GM23338 (cell line): Measurements from ENCODE around the gene CENPN. TPM values are rescaled to one million over a fixed set of nuclear protein-coding genes. Genes with fewer than 3 reads are reported as not detected.

Source experiments
- ATAC-seq: fragments of 200-7000 bp; cut with Tn5 transposase; 3 replicates; pipeline ENCODE4 v1.9.1; 2020
- DNase-seq: peaks from one replicate; pipeline ENCODE4 v3.0.0-alpha.2; 2015; ENCODE audit warnings: low spot score
- H2AFZ ChIP-seq: fragments of 200-600 bp; sonication (generic); 2 replicates; pipeline ENCODE4 v1.8.0; 2016; ENCODE audit warnings: antibody characterized with exemption, mild to moderate bottlenecking, moderate library complexity
- H3F3A ChIP-seq: fragments of 200-600 bp; sonication (generic); replicated peaks from 2 replicates; pipeline ENCODE4 v1.8.0; 2017; ENCODE audit warnings: antibody characterized with exemption, mixed run types, low read depth
- H3K27ac ChIP-seq: fragments of 200-600 bp; sonication (generic); 2 replicates; pipeline ENCODE4 v1.6.1; 2016; ENCODE audit warnings: low read depth
- H3K27me3 ChIP-seq: fragments of 200-600 bp; sonication (generic); 2 replicates; pipeline ENCODE4 v1.8.0; 2016; ENCODE audit warnings: mild to moderate bottlenecking, mixed run types, moderate library complexity; ENCODE audit not compliant: insufficient read depth
- H3K36me3 ChIP-seq: fragments of 200-600 bp; sonication (generic); 2 replicates; pipeline ENCODE4 v1.8.0; 2016; ENCODE audit warnings: mild to moderate bottlenecking; ENCODE audit not compliant: insufficient read depth
- H3K4me1 ChIP-seq: fragments of 200-600 bp; sonication (generic); 2 replicates; pipeline ENCODE4 v1.8.0; 2016; ENCODE audit warnings: mild to moderate bottlenecking, moderate library complexity; ENCODE audit not compliant: insufficient read depth
- H3K4me2 ChIP-seq: fragments of 200-600 bp; sonication (generic); 2 replicates; pipeline ENCODE4 v1.7.1; 2017; ENCODE audit warnings: mixed run types
- H3K4me3 ChIP-seq: fragments of 200-600 bp; sonication (generic); 2 replicates; pipeline ENCODE4 v1.6.1; 2016; ENCODE audit warnings: mixed run types
- H3K79me2 ChIP-seq: fragments of 200-600 bp; sonication (generic); replicated peaks from 2 replicates; pipeline ENCODE4 v1.8.0; 2017; ENCODE audit warnings: mild to moderate bottlenecking; ENCODE audit not compliant: insufficient read depth
- H3K9me2 ChIP-seq: fragments of 200-600 bp; sonication (generic); 2 replicates; pipeline ENCODE4 v1.8.0; 2017; ENCODE audit not compliant: insufficient read depth
- H4K20me1 ChIP-seq: fragments of 200-600 bp; sonication (generic); replicated peaks from 2 replicates; pipeline ENCODE4 v1.8.0; 2017; ENCODE audit warnings: mild to moderate bottlenecking; ENCODE audit not compliant: insufficient read depth
- H3K27ac Mint-ChIP-seq: 2 replicates; pipeline ENCODE4 v1.8.0; 2020; ENCODE audit warnings: inconsistent platforms, mild to moderate bottlenecking, moderate library complexity, mixed read lengths
- H3K27me3 Mint-ChIP-seq: 3 replicates; pipeline ENCODE4 v1.8.0; 2022; ENCODE audit warnings: low read depth, mild to moderate bottlenecking, moderate library complexity, mixed read lengths, inconsistent platforms; ENCODE audit not compliant: insufficient read depth, poor library complexity
- H3K36me3 Mint-ChIP-seq: 3 replicates; pipeline ENCODE4 v1.8.0; 2021; ENCODE audit warnings: low read depth, mild to moderate bottlenecking, inconsistent platforms, moderate library complexity, mixed read lengths
- H3K4me1 Mint-ChIP-seq: 3 replicates; pipeline ENCODE4 v1.8.0; 2020; ENCODE audit warnings: mild to moderate bottlenecking, inconsistent platforms, mixed read lengths
- H3K4me3 Mint-ChIP-seq: 3 replicates; pipeline ENCODE4 v1.8.0; 2021; ENCODE audit warnings: moderate library complexity, mild to moderate bottlenecking, inconsistent platforms, mixed read lengths
- H3K9me3 Mint-ChIP-seq: 3 replicates; pipeline ENCODE4 v1.8.0; 2020; ENCODE audit warnings: moderate library complexity, mild to moderate bottlenecking, inconsistent platforms, mixed read lengths
- CREB1 ChIP-seq: fragments of 250-450 bp; sonication (Bioruptor Pico); IDR thresholded peaks from 2 replicates; pipeline ENCODE4 v1.5.0; 2020; ENCODE audit warnings: low read depth, mild to moderate bottlenecking, moderate library complexity
- CTCF ChIP-seq, 2 experiments: fragments of 200-600 bp in 1 of 2; sonication (generic) in 1 of 2; conservative IDR thresholded peaks; 2 replicates each; pipeline versions ENCODE4 v1.5.1 to v1.6.1; 2016 to 2017; ENCODE audit warnings: antibody characterized with exemption in 2 of 2, low read depth in 2 of 2, mild to moderate bottlenecking in 2 of 2, moderate library complexity in 1 of 2
- ETS1 ChIP-seq: IDR thresholded peaks from 2 replicates; pipeline ENCODE4 v1.6.1; 2016; ENCODE audit warnings: antibody characterized with exemption
- EZH2 ChIP-seq: fragments of 200-600 bp; sonication (generic); IDR thresholded peaks from one replicate; pipeline ENCODE4 v1.8.0; 2017; ENCODE audit warnings: antibody characterized with exemption, mild to moderate bottlenecking, low read depth; ENCODE audit not compliant: unreplicated experiment
- EZH2phosphoT487 ChIP-seq: fragments of 200-600 bp; sonication (generic); IDR thresholded peaks from one replicate; pipeline ENCODE4 v1.8.1; 2018; ENCODE audit warnings: antibody characterized with exemption; ENCODE audit not compliant: unreplicated experiment
- NANOG ChIP-seq: IDR thresholded peaks from 2 replicates; pipeline ENCODE4 v1.6.1; 2016; ENCODE audit warnings: antibody characterized with exemption, borderline replicate concordance
- POLR2AphosphoS5 ChIP-seq: IDR thresholded peaks from 2 replicates; pipeline ENCODE4 v1.6.1; 2016; ENCODE audit warnings: antibody characterized with exemption, low read depth
- REST ChIP-seq: IDR thresholded peaks from one replicate; pipeline ENCODE4 v1.6.1; 2018; ENCODE audit warnings: antibody characterized with exemption; ENCODE audit not compliant: unreplicated experiment
- ZNF331 ChIP-seq: fragments of 250-450 bp; sonication (Bioruptor Pico); IDR thresholded peaks from 2 replicates; pipeline ENCODE4 v1.5.0; 2020; ENCODE audit warnings: low read depth, mild to moderate bottlenecking, moderate library complexity
- polyA plus RNA-seq: library from polyadenylated mRNA; unstranded; fragments of >200 nt; fragmentation: Nextera tagmentation; extraction: Ambion mirVana; gene quantifications from 2 replicates; pipeline ENCODE4 v1.2.1, GENCODE V29; 2016
- total RNA-seq: library from RNA; depleted of rRNA; stranded (reverse); fragments of >200 nt; shearing (Covaris generic); gene quantifications from 2 replicates; pipeline ENCODE4 v1.2.3, GENCODE V29; 2014

CENPN gene
- total and polyA plus RNA-seq, 2 experiments from 2014 or later: 43.6 to 80.8 TPM

- H3K36me3 Mint-ChIP-seq: no peaks in the 10 kb centered on the region
- Histone ChIP-seq H3K9me2 (no peaks in the 10 kb centered on the region), H3K4me3 (no peak overlapping the region), H3K79me2 (no peaks in the 10 kb centered on the region), H3K36me3 (no peaks in the 10 kb centered on the region), H3K27me3 (no peaks in the 10 kb centered on the region), H4K20me1 (no peaks in the 10 kb centered on the region; the same call in 1 of the 2 replicates), H3K4me1 (no peaks in the 10 kb centered on the region), H3F3A (no peaks in the 10 kb centered on the region), H2AFZ (no peak overlapping the region), H3K27ac (no peak overlapping the region), H3K4me2 (no peak overlapping the region)
- TF ChIP-seq ETS1 (no peak), POLR2AphosphoS5 (no peak), NANOG (no peak)
- no peak overlapping the region for H3K4me3 Mint-ChIP-seq
- ATAC-seq (no peak), DNase-seq (no peak)
- H3K27ac Mint-ChIP-seq: no peak overlapping the region
- H3K9me3 Mint-ChIP-seq: no peaks in the 10 kb centered on the region
- no peaks in the 10 kb centered on the region for H3K4me1 Mint-ChIP-seq
- H3K27me3 Mint-ChIP-seq: no peaks in the 10 kb centered on the region
These were observed 40.4 kb upstream of the CENPN start for GRCh38 chr16:80966617-80967016.

- DNase-seq: no peak
- no peak for ATAC-seq
These were observed 38.5 kb upstream of the CENPN start for GRCh38 chr16:80968386-80969113.

More at GRCh38 chr16:80968386-80969113, 38.5 kb upstream of the CENPN start:
- Mint-ChIP-seq H3K27ac (no peak overlapping the region), H3K27me3 (no peaks in the 10 kb centered on the region), H3K9me3 (no peaks in the 10 kb centered on the region), H3K36me3 (no peaks in the 10 kb centered on the region), H3K4me1 (no peaks in the 10 kb centered on the region), H3K4me3 (no peak overlapping the region)
- H3K27me3 ChIP-seq: no peaks in the 10 kb centered on the region
- H3K27ac ChIP-seq: no peak overlapping the region
- TF ChIP-seq REST (no peak), EZH2phosphoT487 (no peak), ZNF331 (CRISPR knock-in tag) (no peak), CTCF (conservative IDR thresholded peaks at IDR 0.05; ENCODE audit: low read depth in 2 of 2) (peak in 1 of 2 experiments; percentile 23; a peak in 1 of 4 replicates), CREB1 (CRISPR knock-in tag) (no peak), ETS1 (no peak), EZH2 (no peak)
- no peak overlapping the region for H3K4me3 ChIP-seq
- H3K36me3 ChIP-seq: no peaks in the 10 kb centered on the region
- H3K4me2 ChIP-seq: no peak overlapping the region
- H3K4me1 ChIP-seq: no peaks in the 10 kb centered on the region
- no peaks in the 10 kb centered on the region; the same call in 1 of the 2 replicates for H4K20me1 ChIP-seq
- H2AFZ ChIP-seq: no peak overlapping the region
- no peaks in the 10 kb centered on the region for H3K79me2 ChIP-seq
- no peaks in the 10 kb centered on the region for H3K9me2 ChIP-seq
- no peaks in the 10 kb centered on the region for H3F3A ChIP-seq
